Mesothelial cell of epicardium (in vitro differentiated cells): ENCODE data around the gene MED17. TPM values are rescaled to one million over a fixed set of nuclear protein-coding genes. Genes with fewer than 3 reads are reported as not detected.

ENCODE experiments used
- DNase-seq, 2 experiments: peaks; one replicate each; pipeline ENCODE4 v3.0.0; 2021; ENCODE audit warnings: low spot score in 2 of 2; ENCODE audit not compliant: unreplicated experiment in 2 of 2
- H3K27ac Mint-ChIP-seq: 2 replicates; pipeline ENCODE4 v1.8.0; 2021; ENCODE audit warnings: mixed read lengths
- H3K27me3 Mint-ChIP-seq: 2 replicates; pipeline ENCODE4 v1.8.0; 2021; ENCODE audit warnings: low read depth, mixed read lengths
- H3K36me3 Mint-ChIP-seq: 2 replicates; pipeline ENCODE4 v1.8.0; 2021; ENCODE audit warnings: mixed read lengths
- H3K4me1 Mint-ChIP-seq: 2 replicates; pipeline ENCODE4 v1.8.0; 2021; ENCODE audit warnings: mixed read lengths
- H3K4me3 Mint-ChIP-seq: 2 replicates; pipeline ENCODE4 v1.8.0; 2021; ENCODE audit warnings: mild to moderate bottlenecking, moderate library complexity, mixed read lengths
- H3K9me3 Mint-ChIP-seq: 2 replicates; pipeline ENCODE4 v1.8.0; 2021; ENCODE audit warnings: mixed read lengths
- total RNA-seq: library from RNA; stranded (reverse); gene quantifications from 3 replicates; pipeline ENCODE4 v1.2.1, GENCODE V29; 2021
- TF ChIP-seq, protein P1 (sequence below): fragments of 200-600 bp; sonication (generic); IDR thresholded peaks from one replicate; pipeline ENCODE4 v1.5.0; 2021; ENCODE audit warnings: antibody characterized with exemption; ENCODE audit not compliant: unreplicated experiment

The MED17 gene
- total RNA-seq, 1 donor from 2014 or later, result 55.5 TPM

DNA sequence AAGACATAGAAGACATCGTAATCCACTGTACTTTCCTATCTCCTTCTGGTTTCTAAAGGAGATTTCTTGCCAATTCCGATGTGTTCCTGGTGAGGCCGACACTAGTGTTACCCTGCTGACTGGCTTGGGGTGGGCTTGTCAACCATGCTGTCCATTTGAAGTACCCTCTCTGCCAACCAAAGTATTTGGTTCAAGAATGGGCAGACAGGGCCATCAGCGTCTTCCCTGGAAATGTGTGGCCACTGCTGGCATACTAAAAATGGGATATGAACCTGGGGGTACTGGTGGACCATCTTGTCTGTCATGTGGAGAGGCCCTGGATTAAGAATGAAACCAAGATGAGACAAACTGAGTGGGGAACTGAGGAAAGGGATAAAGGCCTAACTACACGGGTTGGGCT, 68.2 kb downstream of the MED17 start:
- no peak for DNase-seq

DNA sequence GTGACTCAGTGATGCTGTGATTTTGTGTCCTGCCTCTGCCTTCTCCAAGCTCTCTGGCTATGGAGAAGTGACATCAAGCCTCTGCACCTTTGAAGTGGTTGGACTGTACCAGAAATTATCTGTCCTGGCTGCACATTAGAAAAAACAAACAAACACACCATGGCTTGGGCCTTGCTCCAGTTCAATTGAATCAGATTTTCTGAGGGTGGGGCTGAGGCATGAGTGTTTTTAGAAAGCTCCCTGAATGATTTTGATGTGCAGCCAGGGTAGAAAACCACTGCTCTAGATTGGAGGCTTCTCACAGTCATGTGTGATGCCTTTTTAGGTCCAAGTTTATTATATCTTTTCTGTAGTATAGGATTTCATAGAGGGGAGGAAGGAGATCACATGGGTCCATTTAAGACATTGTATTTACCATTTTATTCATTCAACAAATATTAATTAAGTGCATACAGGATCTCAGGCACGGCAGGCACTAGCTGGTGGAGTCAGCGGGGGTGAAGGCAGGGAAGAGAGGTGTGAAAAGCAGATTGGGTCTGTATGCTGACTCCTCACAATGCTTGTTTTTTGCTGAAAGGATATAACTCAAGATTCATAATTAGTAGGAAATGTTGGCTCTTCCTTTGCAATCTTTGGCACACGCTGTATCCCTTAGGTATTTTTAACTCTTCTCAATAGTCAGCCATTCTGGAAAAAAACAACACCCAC, 73.5 kb downstream of the MED17 start:
- peaks cover 10% of the 10 kb centered on the region for H3K9me3 Mint-ChIP-seq
- H3K27ac Mint-ChIP-seq, result no peak overlapping the region
- no peaks in the 10 kb centered on the region for H3K4me1 Mint-ChIP-seq
- H3K36me3 Mint-ChIP-seq, result no peaks in the 10 kb centered on the region
- no peak overlapping the region for H3K4me3 Mint-ChIP-seq
- no peak for DNase-seq
- no peaks in the 10 kb centered on the region for H3K27me3 Mint-ChIP-seq
- TF ChIP-seq, protein P1, sequence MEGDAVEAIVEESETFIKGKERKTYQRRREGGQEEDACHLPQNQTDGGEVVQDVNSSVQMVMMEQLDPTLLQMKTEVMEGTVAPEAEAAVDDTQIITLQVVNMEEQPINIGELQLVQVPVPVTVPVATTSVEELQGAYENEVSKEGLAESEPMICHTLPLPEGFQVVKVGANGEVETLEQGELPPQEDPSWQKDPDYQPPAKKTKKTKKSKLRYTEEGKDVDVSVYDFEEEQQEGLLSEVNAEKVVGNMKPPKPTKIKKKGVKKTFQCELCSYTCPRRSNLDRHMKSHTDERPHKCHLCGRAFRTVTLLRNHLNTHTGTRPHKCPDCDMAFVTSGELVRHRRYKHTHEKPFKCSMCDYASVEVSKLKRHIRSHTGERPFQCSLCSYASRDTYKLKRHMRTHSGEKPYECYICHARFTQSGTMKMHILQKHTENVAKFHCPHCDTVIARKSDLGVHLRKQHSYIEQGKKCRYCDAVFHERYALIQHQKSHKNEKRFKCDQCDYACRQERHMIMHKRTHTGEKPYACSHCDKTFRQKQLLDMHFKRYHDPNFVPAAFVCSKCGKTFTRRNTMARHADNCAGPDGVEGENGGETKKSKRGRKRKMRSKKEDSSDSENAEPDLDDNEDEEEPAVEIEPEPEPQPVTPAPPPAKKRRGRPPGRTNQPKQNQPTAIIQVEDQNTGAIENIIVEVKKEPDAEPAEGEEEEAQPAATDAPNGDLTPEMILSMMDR, result no peak

More for the DNA sequence above, 68.2 kb downstream of the MED17 start:
- TF ChIP-seq, protein P1, result no peak
- Mint-ChIP-seq H3K4me3 (no peak overlapping the region), H3K9me3 (peaks cover 10% of the 10 kb centered on the region), H3K4me1 (no peaks in the 10 kb centered on the region), H3K27ac (no peak overlapping the region), H3K36me3 (no peaks in the 10 kb centered on the region), H3K27me3 (no peaks in the 10 kb centered on the region)

DNA sequence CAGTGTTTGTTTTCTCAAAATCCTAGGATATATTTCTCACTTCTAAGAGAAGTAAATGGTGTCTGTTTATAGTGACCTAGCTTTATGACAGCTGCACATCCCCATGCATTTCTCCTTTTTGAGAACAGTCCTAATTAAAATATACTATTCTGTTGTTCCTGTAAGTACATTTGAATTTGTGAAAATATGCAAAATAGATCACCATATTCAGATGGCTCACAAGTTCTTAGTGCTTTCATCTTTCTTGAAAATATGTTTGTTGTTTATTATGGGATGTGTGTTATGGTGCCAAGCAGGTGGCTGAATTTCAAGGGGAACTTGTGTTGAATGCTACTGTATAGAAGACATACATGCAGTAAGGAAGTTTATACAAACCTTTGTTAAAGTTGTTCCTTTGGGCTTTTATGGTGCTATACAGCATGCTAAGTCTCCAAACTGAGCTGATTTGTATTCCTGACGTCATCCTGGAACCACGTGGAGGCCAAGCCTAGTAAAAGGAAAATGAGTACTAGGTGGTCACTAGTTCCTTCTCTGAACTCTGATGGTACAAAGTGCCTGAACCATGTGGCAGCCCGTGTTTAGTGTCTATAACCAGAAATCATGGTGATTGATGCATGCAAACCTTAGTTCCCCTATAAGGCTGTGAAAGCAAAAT, 74.2 kb downstream of the MED17 start:
- H3K27ac Mint-ChIP-seq, result no peak overlapping the region
- no peaks in the 10 kb centered on the region for H3K27me3 Mint-ChIP-seq
- DNase-seq, result no peak
- TF ChIP-seq, protein P1, result no peak
- H3K4me1 Mint-ChIP-seq, result no peaks in the 10 kb centered on the region
- no peaks in the 10 kb centered on the region for H3K36me3 Mint-ChIP-seq
- no peak overlapping the region for H3K4me3 Mint-ChIP-seq
- H3K9me3 Mint-ChIP-seq, result peaks cover 10% of the 10 kb centered on the region

DNA sequence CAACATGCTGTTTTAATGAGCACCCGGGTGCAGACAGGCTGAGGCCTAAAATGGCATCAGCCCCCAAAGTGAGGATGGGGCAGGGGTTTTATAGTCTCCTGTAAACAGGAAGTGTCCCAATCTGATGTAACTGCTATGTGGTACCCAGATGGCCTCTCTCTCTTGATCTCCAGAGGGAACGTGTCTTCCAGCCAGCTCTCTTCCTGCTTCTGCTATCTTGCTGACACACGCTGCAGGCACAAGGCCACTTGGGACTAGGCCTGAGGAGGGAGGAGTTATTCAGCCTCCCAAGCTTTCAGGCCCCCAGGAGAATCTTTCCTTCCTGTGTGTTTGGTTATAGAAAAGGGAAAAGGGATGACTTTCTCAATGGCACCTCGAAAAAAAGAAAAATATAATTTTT, 77.7 kb downstream of the MED17 start:
- Mint-ChIP-seq H3K4me3 (no peak overlapping the region), H3K9me3 (no peaks in the 10 kb centered on the region), H3K27ac (no peak overlapping the region), H3K4me1 (no peaks in the 10 kb centered on the region), H3K36me3 (no peaks in the 10 kb centered on the region), H3K27me3 (no peaks in the 10 kb centered on the region)
- TF ChIP-seq, protein P1, result no peak
- DNase-seq, result no peak

Other genes with a start within 250 kb of the MED17 start
- 6.8 to 8.4 TPM (median 6.8 TPM) in 3 replicates for gene SMCO4, start 240.9 kb upstream of the MED17 start, total RNA-seq
- gene CEP295, start 122.6 kb upstream of the MED17 start, total RNA-seq, result 16.6 to 18.6 TPM (median 17.6 TPM) in 3 replicates
- gene TAF1D, start 42.8 kb upstream of the MED17 start, total RNA-seq, result 155 to 166 TPM (median 155 TPM) in 3 replicates
- gene C11orf54, start 42.6 kb upstream of the MED17 start, total RNA-seq, result 29.0 to 37.7 TPM (median 34.5 TPM) in 3 replicates
- gene VSTM5, start 66.3 kb downstream of the MED17 start, total RNA-seq, result not detected in 3 replicates
- not detected in 3 replicates for gene HEPHL1, start 237.1 kb downstream of the MED17 start, total RNA-seq